Measurements from ENCODE around the gene HDHD3. TPM values are rescaled to one million over a fixed set of nuclear protein-coding genes. Genes with fewer than 3 reads are reported as not detected.
A peak's percentile ranks its signal among the peaks of the same experiment; 100 is the strongest.

Gene HDHD3
- total RNA-seq, 1 experiment from 2014 or later = 5.8 TPM

GRCh38 chr9:113348437-113348836, 28.3 kb downstream of the HDHD3 start:
- peaks cover 37% of the 10 kb centered on the region for H3K27me3 ChIP-seq (replicated peaks)
- no peak for DNase-seq (ENCODE audit: low read depth in 1 of 2, low spot score in 2 of 2)
- H3K36me3 ChIP-seq = no peaks in the 10 kb centered on the region
- H3K9me3 ChIP-seq (replicated peaks) = no peaks in the 10 kb centered on the region
- H3K4me1 ChIP-seq (replicated peaks) = peaks cover 8% of the 10 kb centered on the region
- no peak overlapping the region for H3K27ac ChIP-seq
- no peak overlapping the region for H3K4me3 ChIP-seq

- no peak overlapping the region for H3K4me3 ChIP-seq
- no peaks in the 10 kb centered on the region for H3K36me3 ChIP-seq
- no peaks in the 10 kb centered on the region for H3K9me3 ChIP-seq (replicated peaks)
- H3K27ac ChIP-seq = no peak overlapping the region
- H3K27me3 ChIP-seq (replicated peaks) = peaks cover 22% of the 10 kb centered on the region
- peaks cover 8% of the 10 kb centered on the region for H3K4me1 ChIP-seq (replicated peaks)
- DNase-seq (ENCODE audit: low read depth in 1 of 2, low spot score in 2 of 2) = no peak
Measured at GRCh38 chr9:113345671-113346070, 31.1 kb downstream of the HDHD3 start.

- peaks cover 8% of the 10 kb centered on the region for H3K4me1 ChIP-seq (replicated peaks)
- no peaks in the 10 kb centered on the region for H3K36me3 ChIP-seq
- no peaks in the 10 kb centered on the region for H3K9me3 ChIP-seq (replicated peaks)
- no peak for DNase-seq (ENCODE audit: low read depth in 1 of 2, low spot score in 2 of 2)
- H3K27ac ChIP-seq = no peak overlapping the region
- H3K4me3 ChIP-seq = no peak overlapping the region
- peaks cover 17% of the 10 kb centered on the region for H3K27me3 ChIP-seq (replicated peaks)
Measured at GRCh38 chr9:113345190-113345589, 31.6 kb downstream of the HDHD3 start.

GRCh38 chr9:113343732-113344231, 33.0 kb downstream of the HDHD3 start:
- H3K27me3 ChIP-seq (replicated peaks) = peaks cover 3% of the 10 kb centered on the region
- no peak overlapping the region for H3K27ac ChIP-seq
- H3K9me3 ChIP-seq (replicated peaks) = no peaks in the 10 kb centered on the region
- H3K4me1 ChIP-seq (replicated peaks) = no peaks in the 10 kb centered on the region
- no peak overlapping the region for H3K4me3 ChIP-seq
- DNase-seq (ENCODE audit: low read depth in 1 of 2, low spot score in 2 of 2) = no peak
- H3K36me3 ChIP-seq = no peaks in the 10 kb centered on the region

- Histone ChIP-seq H3K9me3 (replicated peaks) (no peaks in the 10 kb centered on the region), H3K27me3 (replicated peaks) (no peaks in the 10 kb centered on the region), H3K27ac (no peak overlapping the region), H3K4me3 (no peak overlapping the region), H3K4me1 (replicated peaks) (no peaks in the 10 kb centered on the region), H3K36me3 (no peaks in the 10 kb centered on the region)
- no peak for DNase-seq (ENCODE audit: low read depth in 1 of 2, low spot score in 2 of 2)
Measured at GRCh38 chr9:113341712-113342410, 34.9 kb downstream of the HDHD3 start.

GRCh38 chr9:113340011-113340699, 36.6 kb downstream of the HDHD3 start, which contains the start of gene WDR31:
TSS of gene WDR31 (minus strand) at chr9:113340275. CDS start at chr9:113332022, 8,253 bp downstream.
- H3K36me3 ChIP-seq = no peaks in the 10 kb centered on the region
- no peaks in the 10 kb centered on the region for H3K27me3 ChIP-seq (replicated peaks)
- peak; percentile 84 for DNase-seq (ENCODE audit: low read depth in 1 of 2, low spot score in 2 of 2)
- H3K4me3 ChIP-seq = peak within 1 kb of the TSS; percentile 52
- no peak within 1 kb of the TSS for H3K27ac ChIP-seq
- H3K4me1 ChIP-seq (replicated peaks) = no peaks in the 10 kb centered on the region
- H3K9me3 ChIP-seq (replicated peaks) = no peaks in the 10 kb centered on the region

- no peak overlapping the region for H3K27ac ChIP-seq
- no peaks in the 10 kb centered on the region for H3K36me3 ChIP-seq
- H3K4me1 ChIP-seq (replicated peaks) = no peaks in the 10 kb centered on the region
- DNase-seq (ENCODE audit: low read depth in 1 of 2, low spot score in 2 of 2) = no peak
- H3K4me3 ChIP-seq = no peak overlapping the region
- H3K9me3 ChIP-seq (replicated peaks) = no peaks in the 10 kb centered on the region
- H3K27me3 ChIP-seq (replicated peaks) = no peaks in the 10 kb centered on the region
Measured at GRCh38 chr9:113337714-113338113, 39.1 kb downstream of the HDHD3 start.

- no peak for DNase-seq (ENCODE audit: low read depth in 1 of 2, low spot score in 2 of 2)
- H3K27me3 ChIP-seq (replicated peaks) = no peaks in the 10 kb centered on the region
- H3K36me3 ChIP-seq = no peaks in the 10 kb centered on the region
- no peak overlapping the region for H3K27ac ChIP-seq
- no peak overlapping the region for H3K4me3 ChIP-seq
- H3K4me1 ChIP-seq (replicated peaks) = no peaks in the 10 kb centered on the region
- no peaks in the 10 kb centered on the region for H3K9me3 ChIP-seq (replicated peaks)
Measured at GRCh38 chr9:113331780-113332179, 45.0 kb downstream of the HDHD3 start.

- Histone ChIP-seq H3K4me1 (replicated peaks) (no peaks in the 10 kb centered on the region), H3K36me3 (no peaks in the 10 kb centered on the region), H3K9me3 (replicated peaks) (no peaks in the 10 kb centered on the region), H3K4me3 (no peak overlapping the region), H3K27me3 (replicated peaks) (no peaks in the 10 kb centered on the region), H3K27ac (no peak overlapping the region)
- no peak for DNase-seq (ENCODE audit: low read depth in 1 of 2, low spot score in 2 of 2)
Measured at GRCh38 chr9:113328045-113328782, 48.6 kb downstream of the HDHD3 start.

- H3K4me1 ChIP-seq (replicated peaks) = no peaks in the 10 kb centered on the region
- H3K9me3 ChIP-seq (replicated peaks) = no peaks in the 10 kb centered on the region
- H3K4me3 ChIP-seq = no peak overlapping the region
- no peak for DNase-seq (ENCODE audit: low read depth in 1 of 2, low spot score in 2 of 2)
- no peaks in the 10 kb centered on the region for H3K36me3 ChIP-seq
- no peaks in the 10 kb centered on the region for H3K27me3 ChIP-seq (replicated peaks)
- H3K27ac ChIP-seq = no peak overlapping the region
Measured at GRCh38 chr9:113326230-113326629, 50.6 kb downstream of the HDHD3 start.

Other genes starting within 250 kb of the HDHD3 start
- gene SLC31A2, start 226.0 kb downstream of the HDHD3 start, total RNA-seq (2014; rRNA removed; shearing (Covaris generic)) = 7.9 and 8.5 TPM in 2 replicates
- 12.5 and 22.9 TPM in 2 replicates for gene FKBP15, start 155.7 kb downstream of the HDHD3 start, total RNA-seq (2014; rRNA removed; shearing (Covaris generic))
- 9.9 and 18.4 TPM in 2 replicates for gene SLC31A1, start 155.4 kb downstream of the HDHD3 start, total RNA-seq (2014; rRNA removed; shearing (Covaris generic))
- 33.2 and 48.3 TPM in 2 replicates for gene CDC26, start 101.4 kb downstream of the HDHD3 start, total RNA-seq (2014; rRNA removed; shearing (Covaris generic))
- gene PRPF4, start 101.3 kb downstream of the HDHD3 start, total RNA-seq (2014; rRNA removed; shearing (Covaris generic)) = 29.9 and 33.0 TPM in 2 replicates
- not detected in 2 replicates for gene RNF183, start 73.6 kb downstream of the HDHD3 start, total RNA-seq (2014; rRNA removed; shearing (Covaris generic))
- gene WDR31, start 36.7 kb downstream of the HDHD3 start, total RNA-seq (2014; rRNA removed; shearing (Covaris generic)) = 0.24 and 2.0 TPM in 2 replicates
- gene BSPRY, start 27.4 kb downstream of the HDHD3 start, total RNA-seq (2014; rRNA removed; shearing (Covaris generic)) = not detected in 2 replicates
- 8.7 and 11.4 TPM in 2 replicates for gene ALAD, start 24.3 kb upstream of the HDHD3 start, total RNA-seq (2014; rRNA removed; shearing (Covaris generic))
- 72.3 and 84.7 TPM in 2 replicates for gene POLE3, start 33.7 kb upstream of the HDHD3 start, total RNA-seq (2014; rRNA removed; shearing (Covaris generic))
- 0.13 and 0.81 TPM in 2 replicates for gene C9orf43, start 33.8 kb upstream of the HDHD3 start, total RNA-seq (2014; rRNA removed; shearing (Covaris generic))
- 49.0 and 54.8 TPM in 2 replicates for gene RGS3, start 86.7 kb upstream of the HDHD3 start, total RNA-seq (2014; rRNA removed; shearing (Covaris generic))

Data from SJSA1 (cell line).